ENCODE results near the gene RNF187. TPM values are rescaled to one million over a fixed set of nuclear protein-coding genes. Genes with fewer than 3 reads are reported as not detected.
"Not testable (repeated sequence)": the region's sequence is repeated elsewhere in the genome, so short reads cannot be mapped to it uniquely, and the experiment has no call there.

Gene RNF187
- total RNA-seq, 2 experiments from 2014 or later = 129 to 139 TPM

DNA sequence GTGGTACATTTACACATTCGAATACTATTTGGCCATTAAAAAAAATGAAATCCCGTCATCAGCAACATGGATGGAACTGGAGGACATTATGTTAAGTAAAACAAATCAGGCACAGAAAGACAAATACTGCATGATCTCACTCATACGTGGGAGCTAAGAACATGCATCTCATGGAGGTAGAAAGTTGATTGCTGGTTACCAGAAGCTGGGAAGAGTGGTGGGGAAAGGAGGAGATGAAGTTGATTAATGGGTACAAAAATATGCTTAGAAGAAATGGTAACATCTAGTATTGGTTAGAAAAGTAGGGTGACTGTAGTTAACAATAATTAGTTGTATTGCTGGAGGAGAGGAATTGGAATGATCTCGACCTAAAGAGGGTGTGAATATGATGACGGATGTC lies 24.6 kb upstream of the RNF187 start:
- CTCF ChIA-PET = interaction anchor here (4.2 to 12.6 kb wide), 3 partner anchors 14 to 38 kb away, joined by 39 to 123 read pairs (median 68); partner anchors contain the start of gene RNF187
- peak overlapping the region; percentile 93 for H3K4me3 Mint-ChIP-seq
- peaks cover 2% of the 10 kb centered on the region for H3K27me3 Mint-ChIP-seq (ENCODE audit: low read depth)
- DNase-seq (no peak), ATAC-seq (no peak)
- H3K4me1 Mint-ChIP-seq (ENCODE audit: low read depth) = peaks cover 69% of the 10 kb centered on the region
- peak overlapping the region; percentile 95 for H3K27ac Mint-ChIP-seq
- POLR2A ChIA-PET = interaction anchor here (3.2 to 3.9 kb wide), 3 partner anchors 14 to 57 kb away, joined by 35 to 108 read pairs (median 93); partner anchors contain the start of genes RNF187 and TRIM11
- peaks cover 26% of the 10 kb centered on the region for H3K36me3 Mint-ChIP-seq (ENCODE audit: low read depth)
- no peaks in the 10 kb centered on the region for H3K9me3 Mint-ChIP-seq (ENCODE audit: insufficient read depth)

DNA sequence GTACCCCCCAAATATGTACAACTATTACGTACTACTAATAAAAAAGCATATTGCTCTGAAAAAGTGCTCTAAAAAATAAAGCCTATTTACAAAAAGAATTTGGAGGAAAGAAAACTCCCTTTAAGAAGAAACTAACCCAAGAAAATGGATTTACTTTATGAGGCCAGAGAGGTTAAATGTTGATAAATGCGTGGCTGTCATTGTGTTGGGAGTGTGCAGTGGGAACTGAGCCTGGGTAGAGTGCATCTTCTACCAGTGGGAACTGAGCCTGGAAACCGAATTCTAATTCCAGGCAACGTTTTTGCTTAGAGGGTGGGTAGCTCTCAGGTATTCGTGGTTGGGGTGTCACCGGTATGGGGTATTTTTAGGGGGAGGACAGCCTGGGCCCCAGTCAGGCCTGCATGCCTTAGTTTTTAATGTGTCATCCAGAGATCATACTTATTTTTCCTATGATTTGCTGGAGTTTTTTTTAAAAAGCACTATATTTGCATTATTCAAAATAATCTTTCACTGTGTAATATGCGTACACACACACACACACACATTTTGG lies 24.1 kb upstream of the RNF187 start:
- DNase-seq = no peak
- Mint-ChIP-seq H3K9me3 (ENCODE audit: insufficient read depth) (no peaks in the 10 kb centered on the region), H3K4me1 (ENCODE audit: low read depth) (peaks cover 72% of the 10 kb centered on the region), H3K4me3 (peak overlapping the region; percentile 93), H3K36me3 (ENCODE audit: low read depth) (peaks cover 24% of the 10 kb centered on the region), H3K27ac (peak overlapping the region; percentile 95), H3K27me3 (ENCODE audit: low read depth) (peaks cover 2% of the 10 kb centered on the region)
- ChIA-PET POLR2A (interaction anchor here (0.6 to 3.9 kb wide), 7 partner anchors 13 to 326 kb away, joined by 3 to 108 read pairs (median 35); partner anchors contain the start of genes RNF187 and TRIM11), CTCF (interaction anchor here (1.0 to 12.6 kb wide), 6 partner anchors 13 to 332 kb away, joined by 3 to 123 read pairs (median 22); partner anchors contain the start of genes IBA57 and RNF187)
- ATAC-seq = no peak

DNA sequence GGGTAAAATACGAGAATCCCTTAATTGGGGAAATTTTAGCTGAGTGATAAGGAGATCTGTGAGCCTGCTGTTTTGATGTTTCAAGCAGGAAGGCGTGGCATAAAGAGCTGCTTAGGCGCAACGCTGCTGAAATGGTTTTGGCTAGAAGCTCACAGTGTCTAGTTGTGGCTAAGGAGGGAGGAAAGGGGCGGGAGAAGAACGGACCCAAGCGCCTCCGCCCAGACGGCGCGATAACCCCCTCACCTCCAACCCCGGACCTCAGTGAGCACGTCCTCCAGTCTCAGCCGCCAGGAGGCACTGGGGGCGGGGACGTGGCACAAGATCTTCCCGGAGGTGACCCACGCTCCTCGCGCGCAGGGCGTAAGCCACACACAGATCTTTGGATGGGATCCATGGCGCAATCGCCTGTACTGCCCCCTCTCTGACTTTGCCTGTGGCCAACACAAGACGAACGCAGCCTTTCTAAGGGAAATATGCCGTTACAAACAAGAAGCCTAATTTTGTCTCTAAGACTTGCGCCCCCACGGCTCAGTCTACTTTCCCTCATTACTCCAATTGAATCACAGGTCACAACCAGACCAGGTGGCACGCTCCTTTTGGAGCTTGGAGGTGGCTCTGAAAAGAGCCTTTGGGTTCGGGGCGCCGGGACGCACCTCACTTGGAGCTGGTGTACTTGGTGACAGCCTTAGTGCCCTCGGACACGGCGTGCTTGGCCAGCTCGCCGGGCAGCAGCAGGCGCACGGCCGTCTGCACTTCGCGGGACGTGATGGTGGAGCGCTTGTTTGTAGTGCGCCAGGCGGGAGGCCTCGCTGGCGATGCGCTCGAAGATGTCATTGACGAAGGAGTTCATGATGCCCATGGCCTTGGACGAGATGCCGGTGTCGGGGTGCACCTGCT lies 23.4 kb upstream of the RNF187 start:
- DNase-seq (peak; percentile 92), ATAC-seq (peak; percentile 69)
- Mint-ChIP-seq H3K9me3 (ENCODE audit: insufficient read depth) (no peaks in the 10 kb centered on the region), H3K27ac (peak overlapping the region; percentile 95), H3K4me3 (peak overlapping the region; percentile 93), H3K27me3 (ENCODE audit: low read depth) (peaks cover 4% of the 10 kb centered on the region), H3K36me3 (ENCODE audit: low read depth) (peaks cover 22% of the 10 kb centered on the region), H3K4me1 (ENCODE audit: low read depth) (peaks cover 69% of the 10 kb centered on the region)
- ChIA-PET POLR2A (interaction anchor here (0.6 to 3.9 kb wide), 11 partner anchors 8 to 327 kb away, joined by 3 to 108 read pairs (median 10); partner anchors contain the start of genes RNF187 and TRIM11), CTCF (interaction anchor here (1.0 to 12.6 kb wide), 7 partner anchors 12 to 333 kb away, joined by 3 to 123 read pairs (median 6); partner anchors contain the start of genes IBA57 and RNF187)

DNA sequence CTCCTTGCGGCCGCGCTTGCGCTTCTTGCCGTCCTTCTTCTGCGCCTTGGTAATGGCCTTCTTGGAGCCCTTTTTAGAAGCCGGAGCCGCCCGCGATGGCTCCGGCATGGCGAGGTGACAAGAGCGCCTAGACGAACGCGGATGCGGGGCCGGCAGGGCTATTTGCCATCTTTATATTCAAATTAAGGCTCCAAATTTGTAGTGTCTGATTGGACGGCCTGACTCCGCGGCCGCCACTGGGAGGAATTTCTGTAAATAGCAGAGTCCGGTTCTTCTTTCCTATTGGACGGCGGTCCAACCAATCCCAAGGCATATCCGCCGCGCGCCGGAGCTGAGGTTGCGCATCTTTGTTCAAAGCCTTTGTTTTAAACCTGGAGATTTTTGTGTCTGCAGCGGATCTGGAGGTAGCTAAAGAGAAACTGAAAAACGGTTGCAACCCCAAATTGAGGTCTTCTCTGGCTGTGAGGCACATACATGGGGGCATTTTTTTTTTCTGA lies 22.6 kb upstream of the RNF187 start:
- ChIA-PET CTCF (interaction anchor here (1.1 to 12.6 kb wide), 7 partner anchors 8 to 334 kb away, joined by 3 to 123 read pairs (median 10); partner anchors contain the start of genes IBA57 and RNF187), POLR2A (interaction anchor here (0.9 to 3.9 kb wide), 11 partner anchors 9 to 355 kb away, joined by 4 to 108 read pairs (median 10); partner anchors contain the start of genes GUK1, MRPL55, RNF187 and TRIM11)
- no peaks in the 10 kb centered on the region for H3K9me3 Mint-ChIP-seq (ENCODE audit: insufficient read depth)
- DNase-seq (peak; percentile 97), ATAC-seq (peak; percentile 87)
- peaks cover 4% of the 10 kb centered on the region for H3K27me3 Mint-ChIP-seq (ENCODE audit: low read depth)
- H3K36me3 Mint-ChIP-seq (ENCODE audit: low read depth) = peaks cover 20% of the 10 kb centered on the region
- H3K27ac Mint-ChIP-seq = peak overlapping the region; percentile 95
- H3K4me1 Mint-ChIP-seq (ENCODE audit: low read depth) = peaks cover 65% of the 10 kb centered on the region
- H3K4me3 Mint-ChIP-seq = peak overlapping the region; percentile 93

DNA sequence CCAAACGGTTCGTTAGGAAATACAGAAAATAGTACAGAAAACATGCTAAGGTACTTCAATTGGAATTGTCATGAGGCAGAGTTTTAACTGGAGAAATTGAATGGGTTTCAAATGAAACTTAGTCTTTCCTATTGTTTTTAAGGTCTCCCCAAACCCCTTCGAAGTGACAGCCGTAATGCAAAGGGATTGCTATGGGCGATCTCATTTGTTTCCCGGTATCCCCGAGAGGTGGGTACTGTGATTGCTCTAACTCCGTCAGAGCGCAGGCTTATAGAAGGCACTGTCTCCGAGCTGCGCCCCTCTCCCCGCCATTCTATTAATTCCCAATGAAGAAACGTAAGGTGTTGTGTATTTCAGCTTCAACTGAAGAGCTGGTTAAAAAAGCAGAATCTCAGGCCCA lies 22.0 kb upstream of the RNF187 start:
- Mint-ChIP-seq H3K9me3 (ENCODE audit: insufficient read depth) (no peaks in the 10 kb centered on the region), H3K4me3 (peak overlapping the region; percentile 93), H3K27ac (peak overlapping the region; percentile 95), H3K4me1 (ENCODE audit: low read depth) (peaks cover 63% of the 10 kb centered on the region), H3K27me3 (ENCODE audit: low read depth) (peaks cover 5% of the 10 kb centered on the region), H3K36me3 (ENCODE audit: low read depth) (peaks cover 20% of the 10 kb centered on the region)
- ChIA-PET CTCF (interaction anchor here (0.7 to 12.6 kb wide), 9 partner anchors 8 to 1027 kb away, joined by 3 to 123 read pairs (median 6); partner anchors contain the start of gene RNF187), POLR2A (interaction anchor here (0.9 to 3.9 kb wide), 12 partner anchors 8 to 356 kb away, joined by 4 to 108 read pairs (median 11); partner anchors contain the start of genes GUK1, MRPL55, RNF187 and TRIM11)
- DNase-seq = no peak
- no peak for ATAC-seq

DNA sequence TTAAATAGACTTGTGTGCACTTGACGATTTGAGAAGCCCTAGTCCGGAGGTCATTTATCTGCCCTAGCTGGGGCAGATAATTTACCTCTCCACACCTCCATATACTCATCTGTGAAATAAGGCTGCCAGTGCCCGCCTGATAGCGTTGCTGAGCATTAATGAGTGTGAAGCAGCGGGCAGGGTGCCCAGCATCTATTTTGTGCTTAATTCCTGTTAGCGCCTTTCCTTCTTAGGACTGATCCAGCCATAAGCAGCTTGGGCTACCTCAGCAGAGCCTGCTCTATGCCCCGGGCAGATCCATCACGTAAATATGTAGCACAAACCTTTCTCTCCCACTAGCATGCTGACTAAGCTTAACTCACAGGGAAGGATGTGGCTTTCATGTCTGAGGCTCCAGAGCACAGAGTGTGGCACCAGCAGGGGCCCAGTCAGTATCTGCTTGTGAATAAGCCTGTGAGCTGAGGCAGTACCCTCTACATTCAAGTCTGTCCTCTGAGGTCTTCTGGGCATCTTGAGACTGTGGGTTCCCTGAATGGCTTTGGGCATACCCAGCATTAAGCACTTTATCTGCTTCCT lies 21.5 kb upstream of the RNF187 start:
- Mint-ChIP-seq H3K36me3 (ENCODE audit: low read depth) (peaks cover 18% of the 10 kb centered on the region), H3K27ac (peak overlapping the region; percentile 95), H3K4me1 (ENCODE audit: low read depth) (peaks cover 61% of the 10 kb centered on the region), H3K27me3 (ENCODE audit: low read depth) (peaks cover 7% of the 10 kb centered on the region), H3K4me3 (peak overlapping the region; percentile 93), H3K9me3 (ENCODE audit: insufficient read depth) (no peaks in the 10 kb centered on the region)
- ChIA-PET CTCF (interaction anchor here (0.7 to 12.6 kb wide), 7 partner anchors 9 to 1027 kb away, joined by 3 to 123 read pairs (median 10); partner anchors contain the start of gene RNF187), POLR2A (interaction anchor here (0.5 to 3.9 kb wide), 12 partner anchors 8 to 357 kb away, joined by 4 to 108 read pairs (median 6); partner anchors contain the start of genes GUK1, MRPL55, RNF187 and TRIM11)
- ATAC-seq (peak; percentile 17), DNase-seq (peak; percentile 75)

DNA sequence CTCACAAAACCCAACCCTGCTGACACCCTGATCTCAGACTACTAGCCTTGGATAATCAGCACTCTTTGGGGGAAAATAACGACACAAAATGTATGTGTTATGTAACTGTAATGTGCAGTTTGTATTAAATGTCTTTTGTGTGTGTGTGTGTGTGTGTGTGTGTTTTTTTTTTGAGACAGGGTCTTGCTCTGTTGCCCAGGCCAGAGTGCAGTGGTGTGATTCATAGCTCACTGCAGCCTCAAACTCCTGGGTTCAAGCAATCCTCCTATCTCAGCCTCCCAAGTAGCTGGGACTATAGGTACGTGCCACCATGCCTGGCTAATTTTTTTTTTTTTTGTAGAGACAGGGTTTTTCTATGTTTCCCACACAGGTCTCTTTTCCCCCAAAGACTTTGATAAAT lies 19.0 kb upstream of the RNF187 start:
- ChIA-PET POLR2A (interaction anchor here (0.6 to 1.0 kb wide), 2 partner anchors 11 to 50 kb away, joined by 3 to 7 read pairs; a partner anchor contains a TSS), CTCF (interaction anchor here (0.8 to 2.4 kb wide), 3 partner anchors 8 to 11 kb away, joined by 3 to 11 read pairs (median 4); a partner anchor contains a TSS)
- H3K9me3 Mint-ChIP-seq (ENCODE audit: insufficient read depth); ATAC-seq; H3K36me3 Mint-ChIP-seq (ENCODE audit: low read depth); H3K27ac Mint-ChIP-seq; DNase-seq; H3K4me3 Mint-ChIP-seq; H3K27me3 Mint-ChIP-seq (ENCODE audit: low read depth): not testable (repeated sequence)
- peaks cover 55% of the 10 kb centered on the region for H3K4me1 Mint-ChIP-seq (ENCODE audit: low read depth)

DNA sequence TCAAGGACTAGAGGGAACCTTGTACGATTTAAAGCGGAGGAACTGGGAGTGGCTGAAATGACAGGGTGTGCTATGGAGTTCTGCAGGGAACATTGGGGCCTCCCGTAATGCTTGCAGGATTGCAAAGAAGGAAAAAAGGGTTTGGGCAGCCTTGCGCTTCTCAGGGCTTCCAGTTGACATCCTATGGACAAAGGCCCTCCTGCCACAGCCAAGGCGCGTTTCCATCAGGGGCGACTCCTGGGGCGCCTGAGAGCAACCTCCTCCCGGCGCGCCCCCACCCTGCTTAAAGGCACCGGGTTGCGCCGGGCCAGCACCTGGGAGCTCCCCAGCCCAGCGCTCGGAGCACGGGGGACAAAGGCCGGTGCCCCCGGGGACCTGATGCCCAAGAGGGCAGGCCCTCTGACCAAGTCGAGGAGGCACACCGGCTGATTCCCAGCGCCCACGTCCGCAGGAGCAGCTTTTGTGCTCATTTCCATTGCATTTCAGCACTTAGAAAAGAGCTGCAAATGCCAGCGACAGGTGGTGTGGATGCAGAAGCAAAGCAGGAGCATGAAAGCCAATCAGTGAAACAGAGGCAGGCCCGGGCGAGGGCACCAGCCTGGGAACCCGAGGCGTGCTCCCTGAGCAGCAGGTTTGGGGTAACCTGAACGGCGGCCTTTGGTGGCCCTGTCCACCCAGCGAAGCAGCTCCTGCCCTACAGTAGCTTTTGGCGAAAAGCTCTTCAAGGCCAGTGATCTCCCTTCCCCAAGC lies 17.6 kb upstream of the RNF187 start:
- no peak for ATAC-seq
- H3K36me3 Mint-ChIP-seq (ENCODE audit: low read depth) = peaks cover 7% of the 10 kb centered on the region
- POLR2A ChIA-PET = interaction anchor here (1.1 to 3.6 kb wide), 3 partner anchors 9 to 16 kb away, joined by 3 to 27 read pairs (median 3); a partner anchor contains a TSS
- H3K27ac Mint-ChIP-seq = no peak overlapping the region
- CTCF ChIA-PET = interaction anchor here (0.7 to 2.4 kb wide), 4 partner anchors 10 to 46 kb away, joined by 3 to 11 read pairs (median 4); no protein-coding TSS in a partner anchor
- no peak for DNase-seq
- no peaks in the 10 kb centered on the region for H3K9me3 Mint-ChIP-seq (ENCODE audit: insufficient read depth)
- H3K4me1 Mint-ChIP-seq (ENCODE audit: low read depth) = peaks cover 61% of the 10 kb centered on the region
- H3K27me3 Mint-ChIP-seq (ENCODE audit: low read depth) = peaks cover 7% of the 10 kb centered on the region
- no peak overlapping the region for H3K4me3 Mint-ChIP-seq

DNA sequence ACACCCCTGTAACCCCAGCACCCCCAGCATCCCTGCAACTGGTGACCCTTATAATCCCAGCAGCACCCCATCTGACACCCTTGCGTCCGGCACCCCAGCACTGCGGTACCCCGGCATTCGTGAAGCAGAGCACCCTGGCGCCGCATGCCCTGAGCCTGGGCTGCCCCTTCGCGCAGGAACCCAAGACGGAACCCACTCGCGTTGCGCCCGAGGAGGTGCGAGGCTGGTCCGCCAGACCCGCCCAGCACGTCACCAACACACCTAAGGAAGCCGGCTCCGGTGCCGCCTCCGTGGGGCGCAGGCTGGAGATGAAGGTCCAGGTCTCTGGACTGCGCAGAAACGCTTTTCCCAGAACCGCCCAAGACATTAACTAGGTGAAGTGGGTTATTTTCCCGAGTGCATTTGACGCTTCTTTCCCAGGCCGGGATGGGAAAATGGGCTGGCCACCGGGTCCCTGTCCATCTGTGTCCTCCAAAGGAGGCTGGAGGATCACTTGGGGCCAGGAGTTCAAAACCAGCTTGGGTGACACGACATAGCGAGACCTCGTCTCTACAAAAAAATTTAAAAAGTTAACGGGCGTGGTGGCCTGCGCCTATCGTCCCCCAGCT lies 15.9 kb upstream of the RNF187 start:
- peaks cover 7% of the 10 kb centered on the region for H3K27me3 Mint-ChIP-seq (ENCODE audit: low read depth)
- CTCF ChIA-PET = interaction anchor here (1.1 to 9.8 kb wide), 6 partner anchors 10 to 92 kb away, joined by 4 to 123 read pairs (median 28); partner anchors contain the start of gene RNF187
- ATAC-seq = no peak

More for the DNA sequence above, 15.9 kb upstream of the RNF187 start:
- Mint-ChIP-seq H3K36me3 (ENCODE audit: low read depth) (peaks cover 7% of the 10 kb centered on the region), H3K9me3 (ENCODE audit: insufficient read depth) (no peaks in the 10 kb centered on the region), H3K4me3 (no peak overlapping the region), H3K4me1 (ENCODE audit: low read depth) (peaks cover 45% of the 10 kb centered on the region), H3K27ac (no peak overlapping the region)
- POLR2A ChIA-PET = interaction anchor here (2.7 to 3.6 kb wide), 2 partner anchors 13 to 16 kb away, joined by 16 to 27 read pairs; partner anchors contain the start of gene RNF187
- DNase-seq = no peak
